ENCODE results near the gene SLBP.
A peak's percentile ranks its signal among the peaks of the same experiment; 100 is the strongest.

SLBP gene

GRCh38 chr4:1727117-1728031, 15.3 kb upstream of the SLBP start:
- no peak overlapping the region for H3K4me3 ChIP-seq (ENCODE audit: low read depth, low read length)

- H3K4me3 ChIP-seq (ENCODE audit: low read depth, low read length): no peak overlapping the region
Observed at GRCh38 chr4:1726146-1726934, 14.2 kb upstream of the SLBP start.

- H3K4me3 ChIP-seq (ENCODE audit: low read depth, low read length): no peak overlapping the region
Observed at GRCh38 chr4:1725521-1725920, 13.4 kb upstream of the SLBP start.

- H3K4me3 ChIP-seq (ENCODE audit: low read depth, low read length): no peak overlapping the region
Observed at GRCh38 chr4:1723131-1723801, 11.1 kb upstream of the SLBP start.

GRCh38 chr4:1722551-1723118, 10.5 kb upstream of the SLBP start:
- peak overlapping the region; percentile 82 for H3K4me3 ChIP-seq (ENCODE audit: low read depth, low read length)

- H3K4me3 ChIP-seq (ENCODE audit: low read depth, low read length): peak overlapping the region; percentile 82
Observed at GRCh38 chr4:1721666-1722550, 9.8 kb upstream of the SLBP start.

GRCh38 chr4:1721003-1721665, 9.0 kb upstream of the SLBP start, which contains the start of the genes TACC3 and TMEM129:
TSS of gene TACC3 (plus strand) at chr4:1721521. CDS start at chr4:1723422, 1,901 bp downstream.
TSS of gene TMEM129 (minus strand) at chr4:1721323. CDS start at chr4:1720837, 486 bp downstream.
- H3K4me3 ChIP-seq (ENCODE audit: low read depth, low read length): peak within 1 kb of the TSS; percentile 83

GRCh38 chr4:1720163-1720983, 8.3 kb upstream of the SLBP start:
- H3K4me3 ChIP-seq (ENCODE audit: low read depth, low read length): peak overlapping the region; percentile 83

- no peak overlapping the region for H3K4me3 ChIP-seq (ENCODE audit: low read depth, low read length)
Observed at GRCh38 chr4:1718095-1718850, 6.2 kb upstream of the SLBP start.

- no peak overlapping the region for H3K4me3 ChIP-seq (ENCODE audit: low read depth, low read length)
Observed at GRCh38 chr4:1717129-1718094, 5.3 kb upstream of the SLBP start.

- no peak overlapping the region for H3K4me3 ChIP-seq (ENCODE audit: low read depth, low read length)
Observed at GRCh38 chr4:1716065-1716945, 4.2 kb upstream of the SLBP start.

- H3K4me3 ChIP-seq (ENCODE audit: low read depth, low read length): no peak overlapping the region
Observed at GRCh38 chr4:1715002-1715758, 3.1 kb upstream of the SLBP start.

- H3K4me3 ChIP-seq (ENCODE audit: low read depth, low read length): no peak overlapping the region
Observed at GRCh38 chr4:1714303-1715001, 2.3 kb upstream of the SLBP start.

All from iPS-11a (cell line).